ENCODE measurements around the gene ARMS2. TPM values are rescaled to one million over a fixed set of nuclear protein-coding genes. Genes with fewer than 3 reads are reported as not detected.

The ARMS2 gene
- total RNA-seq, 1 donor from 2014 or later: not detected

DNA sequence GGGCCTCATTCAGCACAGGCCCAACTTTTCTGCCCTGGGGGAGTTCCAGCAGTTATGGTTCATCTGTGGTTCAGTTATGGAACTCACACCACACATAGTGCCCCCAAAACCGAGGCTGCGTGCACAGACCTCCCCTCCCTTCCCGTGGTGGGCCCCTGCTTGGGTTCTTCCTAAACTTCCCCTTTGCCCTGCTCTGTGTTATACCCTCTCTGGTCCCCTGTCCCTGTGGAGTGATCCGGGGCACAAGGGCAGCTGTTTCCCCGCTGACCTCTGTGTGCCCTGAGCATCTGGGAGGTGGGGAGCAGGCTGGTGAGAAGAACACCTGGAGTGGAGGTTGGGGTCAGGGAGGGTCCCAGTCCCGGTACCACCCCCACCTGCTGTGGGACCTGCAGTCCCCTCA lies 46.3 kb downstream of the ARMS2 start:
- no peak for DNase-seq (ENCODE audit: extremely low spot score in 2 of 2)
- intact Hi-C loops (cut with DNase I): no loop called here
- Histone ChIP-seq H3K4me3 (no peak overlapping the region), H3K9me3 (no peaks in the 10 kb centered on the region), H3K27ac (peak overlapping the region; percentile 82), H3K4me1 (peaks cover 45% of the 10 kb centered on the region), H3K36me3 (peaks cover 0 to 2% of the 10 kb centered on the region in 2 donors), H3K27me3 (no peaks in the 10 kb centered on the region)
- TF ChIP-seq POLR2A (IDR thresholded peaks at IDR 0.05) (no peak), POLR2AphosphoS5 (IDR thresholded peaks at IDR 0.05; ENCODE audit: insufficient read depth in 1 of 2, low read depth in 1 of 2) (no peak)
- TF ChIP-seq, protein P1, sequence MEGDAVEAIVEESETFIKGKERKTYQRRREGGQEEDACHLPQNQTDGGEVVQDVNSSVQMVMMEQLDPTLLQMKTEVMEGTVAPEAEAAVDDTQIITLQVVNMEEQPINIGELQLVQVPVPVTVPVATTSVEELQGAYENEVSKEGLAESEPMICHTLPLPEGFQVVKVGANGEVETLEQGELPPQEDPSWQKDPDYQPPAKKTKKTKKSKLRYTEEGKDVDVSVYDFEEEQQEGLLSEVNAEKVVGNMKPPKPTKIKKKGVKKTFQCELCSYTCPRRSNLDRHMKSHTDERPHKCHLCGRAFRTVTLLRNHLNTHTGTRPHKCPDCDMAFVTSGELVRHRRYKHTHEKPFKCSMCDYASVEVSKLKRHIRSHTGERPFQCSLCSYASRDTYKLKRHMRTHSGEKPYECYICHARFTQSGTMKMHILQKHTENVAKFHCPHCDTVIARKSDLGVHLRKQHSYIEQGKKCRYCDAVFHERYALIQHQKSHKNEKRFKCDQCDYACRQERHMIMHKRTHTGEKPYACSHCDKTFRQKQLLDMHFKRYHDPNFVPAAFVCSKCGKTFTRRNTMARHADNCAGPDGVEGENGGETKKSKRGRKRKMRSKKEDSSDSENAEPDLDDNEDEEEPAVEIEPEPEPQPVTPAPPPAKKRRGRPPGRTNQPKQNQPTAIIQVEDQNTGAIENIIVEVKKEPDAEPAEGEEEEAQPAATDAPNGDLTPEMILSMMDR (IDR thresholded peaks at IDR 0.05): no peak

DNA sequence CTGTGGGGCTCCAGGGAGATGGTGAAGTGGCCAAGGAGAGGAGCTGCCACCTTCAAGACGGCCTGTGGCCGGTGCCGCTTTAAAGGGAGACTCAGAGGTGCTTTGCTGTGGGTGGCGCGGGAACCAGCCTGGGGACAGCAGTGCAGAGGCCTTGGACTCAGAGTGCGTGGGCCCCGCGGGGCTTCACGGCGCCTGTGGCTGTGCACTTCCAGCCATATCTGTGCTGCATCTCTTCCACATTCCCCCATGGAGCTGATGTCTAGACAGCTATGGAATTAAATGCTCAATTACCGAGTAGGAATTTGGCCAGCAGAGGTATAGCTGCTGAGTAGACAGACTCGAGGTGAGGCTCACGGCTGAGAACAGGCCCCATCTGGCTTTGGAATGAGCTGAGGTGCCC lies 48.6 kb downstream of the ARMS2 start:
- Histone ChIP-seq H3K9me3 (no peaks in the 10 kb centered on the region), H3K4me3 (no peak overlapping the region), H3K27me3 (no peaks in the 10 kb centered on the region), H3K4me1 (peaks cover 37% of the 10 kb centered on the region), H3K36me3 (peaks cover 0 to 9% of the 10 kb centered on the region in 2 donors), H3K27ac (no peak overlapping the region)
- TF ChIP-seq POLR2AphosphoS5 (IDR thresholded peaks at IDR 0.05; ENCODE audit: insufficient read depth in 1 of 2, low read depth in 1 of 2): no peak
- no peak for TF ChIP-seq POLR2A (IDR thresholded peaks at IDR 0.05)
- TF ChIP-seq, protein P1 (IDR thresholded peaks at IDR 0.05): no peak
- DNase-seq (ENCODE audit: extremely low spot score in 2 of 2): no peak
- intact Hi-C loops (cut with DNase I): no loop called here

DNA sequence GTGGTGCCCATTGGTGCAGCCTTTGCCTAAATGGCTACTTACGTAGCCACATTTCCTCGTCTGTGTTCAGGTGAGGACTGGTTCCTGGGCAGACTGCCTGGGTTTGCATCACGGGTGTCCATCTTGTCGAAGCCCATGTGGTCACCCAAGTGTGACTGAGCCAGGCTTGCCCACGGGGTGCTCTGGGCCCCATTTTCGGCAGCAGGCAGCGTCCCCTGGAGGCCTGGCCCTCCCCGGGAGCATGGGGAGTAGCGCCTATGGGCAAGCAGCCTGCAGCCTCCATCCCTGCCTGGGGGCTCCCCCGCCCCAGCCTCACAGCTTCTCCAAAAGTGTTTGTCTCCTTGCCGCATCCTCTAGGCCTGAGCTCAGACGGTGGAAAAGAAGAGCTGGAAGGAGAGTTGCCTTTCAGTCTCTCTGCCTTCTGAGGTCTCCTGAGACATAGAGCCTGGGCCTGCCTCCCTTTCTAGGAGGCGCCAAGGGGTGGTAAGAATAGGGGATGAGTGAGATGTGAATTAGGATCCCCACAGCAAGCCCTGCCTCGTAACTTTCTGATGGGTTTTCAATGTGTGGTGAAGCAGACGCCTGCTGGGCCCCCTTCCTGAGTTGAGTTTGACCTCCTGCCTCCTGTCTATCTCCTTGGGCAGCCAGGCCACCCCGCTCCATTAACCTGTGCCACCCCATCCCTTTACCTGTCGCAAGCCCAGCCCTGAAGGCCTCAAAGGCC lies 49.6 kb downstream of the ARMS2 start:
- Histone ChIP-seq H3K27ac (peak overlapping the region; percentile 72), H3K27me3 (no peaks in the 10 kb centered on the region), H3K9me3 (no peaks in the 10 kb centered on the region), H3K4me1 (peaks cover 28% of the 10 kb centered on the region), H3K36me3 (peaks cover 0 to 18% of the 10 kb centered on the region in 2 donors), H3K4me3 (no peak overlapping the region)
- intact Hi-C loops (cut with DNase I): no loop called here
- no peak for TF ChIP-seq POLR2A (IDR thresholded peaks at IDR 0.05)
- no peak for TF ChIP-seq POLR2AphosphoS5 (IDR thresholded peaks at IDR 0.05; ENCODE audit: insufficient read depth in 1 of 2, low read depth in 1 of 2)
- TF ChIP-seq, protein P1 (IDR thresholded peaks at IDR 0.05): no peak
- DNase-seq (ENCODE audit: extremely low spot score in 2 of 2): no peak

DNA sequence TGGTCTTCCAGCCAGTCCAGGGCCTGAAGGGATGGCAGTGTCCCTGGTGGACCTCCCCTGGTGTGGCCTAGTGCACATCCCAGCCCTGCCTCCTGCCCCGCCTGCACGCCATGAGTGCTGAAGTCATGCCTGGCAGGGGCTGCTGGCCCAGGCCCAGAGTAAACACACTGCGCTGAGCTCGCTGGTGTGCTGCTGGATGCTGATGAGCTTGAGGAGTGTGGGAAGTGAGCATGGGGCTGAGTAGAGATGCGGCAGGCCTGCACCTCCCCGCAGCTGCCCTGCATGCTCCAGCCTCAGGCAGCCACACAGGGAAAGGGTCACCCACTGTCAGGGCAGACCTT lies 50.1 kb downstream of the ARMS2 start:
- no peak overlapping the region for H3K4me3 ChIP-seq
- TF ChIP-seq POLR2A (IDR thresholded peaks at IDR 0.05) (no peak), POLR2AphosphoS5 (IDR thresholded peaks at IDR 0.05; ENCODE audit: insufficient read depth in 1 of 2, low read depth in 1 of 2) (peak; percentile 48 to 84)
- TF ChIP-seq, protein P1 (IDR thresholded peaks at IDR 0.05): no peak
- peaks cover 24% of the 10 kb centered on the region for H3K4me1 ChIP-seq
- intact Hi-C loops (cut with DNase I): no loop called here
- H3K27ac ChIP-seq: peak overlapping the region; percentile 72
- no peak for DNase-seq (ENCODE audit: extremely low spot score in 2 of 2)
- no peaks in the 10 kb centered on the region for H3K27me3 ChIP-seq
- no peaks in the 10 kb centered on the region for H3K9me3 ChIP-seq
- H3K36me3 ChIP-seq: peaks cover 0 to 23% of the 10 kb centered on the region in 2 donors

DNA sequence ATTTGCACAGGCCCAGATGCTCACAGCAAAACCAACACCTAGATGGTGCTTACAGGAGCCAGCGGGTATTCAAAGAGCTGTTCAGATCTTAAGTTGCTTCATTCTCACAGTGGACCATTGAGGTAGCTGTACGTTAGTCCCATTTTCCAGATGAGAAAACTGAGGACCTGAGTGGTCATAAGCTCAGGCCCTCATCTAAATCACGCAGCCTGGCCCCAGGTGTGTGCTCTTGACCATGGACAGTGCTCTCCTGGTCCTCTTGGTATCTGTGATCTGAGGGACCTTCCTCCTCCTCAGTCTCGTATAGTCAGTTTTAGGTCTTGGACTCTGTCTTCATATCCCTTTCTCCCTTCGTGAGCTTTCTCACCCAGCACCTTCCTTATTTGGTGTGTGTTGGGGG lies 50.6 kb downstream of the ARMS2 start:
- H3K9me3 ChIP-seq: no peaks in the 10 kb centered on the region
- H3K4me1 ChIP-seq: peaks cover 20% of the 10 kb centered on the region
- peaks cover 0 to 23% of the 10 kb centered on the region in 2 donors for H3K36me3 ChIP-seq
- no peak for DNase-seq (ENCODE audit: extremely low spot score in 2 of 2)
- H3K4me3 ChIP-seq: no peak overlapping the region
- H3K27ac ChIP-seq: peak overlapping the region; percentile 72
- intact Hi-C loops (cut with DNase I): no loop called here
- no peaks in the 10 kb centered on the region for H3K27me3 ChIP-seq
- TF ChIP-seq POLR2A (IDR thresholded peaks at IDR 0.05): no peak
- TF ChIP-seq, protein P1 (IDR thresholded peaks at IDR 0.05): no peak

Data from vagina (tissue), 2 donors.